Chondrocyte (in vitro differentiated cells): ENCODE measurements around the gene ADPRS. TPM values are rescaled to one million over a fixed set of nuclear protein-coding genes. Genes with fewer than 3 reads are reported as not detected.
A peak's percentile ranks its signal among the peaks of the same experiment; 100 is the strongest.

Experiments used
- DNase-seq: peaks from one replicate; pipeline ENCODE4 v3.0.0; 2021; ENCODE audit warnings: mixed read lengths, low spot score
- H3K27ac Mint-ChIP-seq: one replicate; pipeline ENCODE4 v1.8.0; 2021; ENCODE audit warnings: mild to moderate bottlenecking, moderate library complexity, mixed read lengths; ENCODE audit not compliant: unreplicated experiment
- H3K27me3 Mint-ChIP-seq: 2 replicates; pipeline ENCODE4 v1.8.0; 2021; ENCODE audit warnings: low read depth, mixed read lengths
- H3K36me3 Mint-ChIP-seq: 2 replicates; pipeline ENCODE4 v1.8.0; 2021; ENCODE audit warnings: low read depth, mixed read lengths
- H3K4me1 Mint-ChIP-seq: 2 replicates; pipeline ENCODE4 v1.8.0; 2021; ENCODE audit warnings: low read depth, mild to moderate bottlenecking, mixed read lengths
- H3K4me3 Mint-ChIP-seq: one replicate; pipeline ENCODE4 v1.8.0; 2021; ENCODE audit warnings: mild to moderate bottlenecking, moderate library complexity, mixed read lengths; ENCODE audit not compliant: unreplicated experiment
- H3K9me3 Mint-ChIP-seq: 2 replicates; pipeline ENCODE4 v1.8.0; 2021; ENCODE audit warnings: low read depth, mixed read lengths
- total RNA-seq: library from RNA; stranded (reverse); gene quantifications from 3 replicates; pipeline ENCODE4 v1.2.1, GENCODE V29; 2021
- TF ChIP-seq, protein P1 (sequence below): fragments of 200-600 bp; sonication (generic); IDR thresholded peaks from 2 replicates; pipeline ENCODE4 v1.5.0; 2021; ENCODE audit warnings: antibody characterized with exemption, mild to moderate bottlenecking, moderate library complexity

The ADPRS gene
- total RNA-seq, 1 donor from 2014 or later = 26.9 TPM

- Mint-ChIP-seq H3K36me3 (no peaks in the 10 kb centered on the region), H3K4me3 (no peak overlapping the region), H3K9me3 (no peaks in the 10 kb centered on the region), H3K4me1 (peaks cover 14% of the 10 kb centered on the region), H3K27ac (no peak overlapping the region), H3K27me3 (no peaks in the 10 kb centered on the region)
- DNase-seq = no peak
- TF ChIP-seq, protein P1, sequence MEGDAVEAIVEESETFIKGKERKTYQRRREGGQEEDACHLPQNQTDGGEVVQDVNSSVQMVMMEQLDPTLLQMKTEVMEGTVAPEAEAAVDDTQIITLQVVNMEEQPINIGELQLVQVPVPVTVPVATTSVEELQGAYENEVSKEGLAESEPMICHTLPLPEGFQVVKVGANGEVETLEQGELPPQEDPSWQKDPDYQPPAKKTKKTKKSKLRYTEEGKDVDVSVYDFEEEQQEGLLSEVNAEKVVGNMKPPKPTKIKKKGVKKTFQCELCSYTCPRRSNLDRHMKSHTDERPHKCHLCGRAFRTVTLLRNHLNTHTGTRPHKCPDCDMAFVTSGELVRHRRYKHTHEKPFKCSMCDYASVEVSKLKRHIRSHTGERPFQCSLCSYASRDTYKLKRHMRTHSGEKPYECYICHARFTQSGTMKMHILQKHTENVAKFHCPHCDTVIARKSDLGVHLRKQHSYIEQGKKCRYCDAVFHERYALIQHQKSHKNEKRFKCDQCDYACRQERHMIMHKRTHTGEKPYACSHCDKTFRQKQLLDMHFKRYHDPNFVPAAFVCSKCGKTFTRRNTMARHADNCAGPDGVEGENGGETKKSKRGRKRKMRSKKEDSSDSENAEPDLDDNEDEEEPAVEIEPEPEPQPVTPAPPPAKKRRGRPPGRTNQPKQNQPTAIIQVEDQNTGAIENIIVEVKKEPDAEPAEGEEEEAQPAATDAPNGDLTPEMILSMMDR = no peak
Measured at GRCh38 chr1:36098650-36099365, 10.1 kb downstream of the ADPRS start.

- Mint-ChIP-seq H3K27me3 (no peaks in the 10 kb centered on the region), H3K4me1 (peaks cover 14% of the 10 kb centered on the region), H3K27ac (no peak overlapping the region), H3K4me3 (no peak overlapping the region), H3K36me3 (no peaks in the 10 kb centered on the region), H3K9me3 (no peaks in the 10 kb centered on the region)
- TF ChIP-seq, protein P1 = peak; percentile 94
- no peak for DNase-seq
Measured at GRCh38 chr1:36099681-36100341, 11.1 kb downstream of the ADPRS start.

GRCh38 chr1:36100376-36100775 lies 11.7 kb downstream of the ADPRS start:
- Mint-ChIP-seq H3K9me3 (no peaks in the 10 kb centered on the region), H3K36me3 (no peaks in the 10 kb centered on the region), H3K4me3 (no peak overlapping the region), H3K4me1 (peaks cover 14% of the 10 kb centered on the region), H3K27me3 (no peaks in the 10 kb centered on the region), H3K27ac (no peak overlapping the region)
- TF ChIP-seq, protein P1 = no peak
- DNase-seq = no peak

- H3K9me3 Mint-ChIP-seq = no peaks in the 10 kb centered on the region
- no peak overlapping the region for H3K27ac Mint-ChIP-seq
- no peaks in the 10 kb centered on the region for H3K36me3 Mint-ChIP-seq
- DNase-seq = no peak
- no peak overlapping the region for H3K4me3 Mint-ChIP-seq
- TF ChIP-seq, protein P1 = no peak
- no peaks in the 10 kb centered on the region for H3K27me3 Mint-ChIP-seq
- peaks cover 21% of the 10 kb centered on the region for H3K4me1 Mint-ChIP-seq
Measured at GRCh38 chr1:36101546-36101945, 12.9 kb downstream of the ADPRS start.

- Mint-ChIP-seq H3K27me3 (no peaks in the 10 kb centered on the region), H3K4me3 (no peak overlapping the region), H3K27ac (peak overlapping the region; percentile 74), H3K36me3 (no peaks in the 10 kb centered on the region), H3K4me1 (peaks cover 38% of the 10 kb centered on the region), H3K9me3 (no peaks in the 10 kb centered on the region)
- TF ChIP-seq, protein P1 = no peak
- no peak for DNase-seq
Measured at GRCh38 chr1:36106269-36106668, 17.6 kb downstream of the ADPRS start.
